ENCODE results near the gene SETD7.

GRCh38 chr4:139460565-139460964 lies 95.5 kb downstream of the SETD7 start:
- TF ChIP-seq EZH2 (IDR thresholded peaks at IDR 0.05; ENCODE audit: borderline replicate concordance, low read depth, low read length, poor library complexity, severe bottlenecking) (no peak), CTCF (conservative IDR thresholded peaks at IDR 0.05; ENCODE audit: low read depth, low read length) (no peak)

All from A673 (cell line).